RWPE1 (cell line): ENCODE data around the gene C1orf159.

ENCODE experiments used
- CTCF ChIA-PET: fragments of 350-600 bp; sonication (Branson Sonifier 250); formaldehyde crosslinking; extraction: SDS; loops from one replicate; lab custom pipeline; 2021; lab: Yijun Ruan, JAX
- POLR2A ChIA-PET: fragments of 400-600 bp; formaldehyde crosslinking; extraction: SDS; loops from one replicate; lab custom pipeline; 2020; ENCODE audit warnings: antibody characterized with exemption; ENCODE audit not compliant: low non-redundant PET; lab: Yijun Ruan, JAX
- DNase-seq: peaks from one replicate; pipeline ENCODE4 v3.0.0; 2012; ENCODE audit warnings: low spot score
- H3K27ac ChIP-seq: fragments of 450-650 bp; 2 replicates; pipeline ENCODE4 v1.5.1; 2017
- TF ChIP-seq, protein P1 (sequence below): fragments of 450-650 bp; conservative IDR thresholded peaks from 2 replicates; pipeline ENCODE4 v1.5.1; 2017; ENCODE audit warnings: low read depth, mild to moderate bottlenecking

C1orf159 gene

DNA sequence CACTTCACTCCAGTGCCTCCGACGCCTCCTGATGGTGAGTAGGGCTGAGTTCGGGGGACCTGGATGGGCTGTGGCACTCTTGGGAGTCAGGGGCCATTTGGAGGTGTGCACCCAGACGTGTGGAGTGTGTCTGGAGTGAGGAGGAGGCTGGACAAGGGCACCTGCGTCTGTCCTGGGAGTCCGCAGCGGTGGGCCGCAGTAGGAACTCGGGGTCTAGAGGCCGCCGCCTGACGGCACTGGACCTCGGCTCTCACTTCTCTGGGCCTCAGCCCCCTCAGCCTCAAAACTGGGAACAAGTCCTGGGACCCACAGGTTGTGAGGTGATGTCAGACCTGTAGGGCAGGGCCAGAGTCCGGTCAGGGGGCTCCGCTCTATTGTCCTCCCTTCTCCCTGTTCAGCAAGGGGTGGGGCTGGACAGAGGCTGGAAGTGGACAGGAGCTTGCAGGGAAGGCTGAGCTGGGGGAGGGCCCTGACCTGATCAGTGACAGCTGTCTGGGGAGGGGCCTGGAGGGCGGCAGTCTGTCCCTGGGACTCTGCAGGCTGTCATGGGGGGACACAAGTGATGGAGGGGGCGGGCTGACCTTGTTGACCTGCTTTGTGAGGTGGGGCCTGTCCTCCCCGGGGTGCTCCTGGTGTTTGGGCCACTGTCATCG, 80.5 kb downstream of the C1orf159 start:
- POLR2A ChIA-PET: no interaction called here

DNA sequence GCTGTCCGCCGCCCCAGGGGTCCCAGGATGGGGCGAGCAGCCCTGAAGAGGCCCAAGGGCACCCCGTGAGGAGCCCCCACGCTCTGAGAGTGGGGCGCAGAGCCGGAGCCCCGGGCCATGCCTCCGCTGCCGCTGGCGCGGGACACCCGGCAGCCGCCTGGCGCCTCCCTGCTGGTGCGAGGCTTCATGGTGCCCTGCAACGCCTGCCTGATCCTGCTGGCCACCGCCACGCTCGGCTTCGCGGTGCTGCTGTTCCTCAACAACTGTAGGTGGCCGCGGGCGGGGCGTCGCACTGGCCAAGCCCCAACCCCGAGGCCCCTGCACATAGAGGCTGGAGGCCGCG, 81.5 kb downstream of the C1orf159 start:
- DNase-seq: no peak
- peak overlapping the region; percentile 10; the same call in 1 of the 2 replicates for H3K27ac ChIP-seq
- CTCF ChIA-PET: interaction anchor here (1.4 kb wide), 1 partner anchor 32 kb away, joined by 3 read pairs; no protein-coding TSS in a partner anchor
- TF ChIP-seq, protein P1, sequence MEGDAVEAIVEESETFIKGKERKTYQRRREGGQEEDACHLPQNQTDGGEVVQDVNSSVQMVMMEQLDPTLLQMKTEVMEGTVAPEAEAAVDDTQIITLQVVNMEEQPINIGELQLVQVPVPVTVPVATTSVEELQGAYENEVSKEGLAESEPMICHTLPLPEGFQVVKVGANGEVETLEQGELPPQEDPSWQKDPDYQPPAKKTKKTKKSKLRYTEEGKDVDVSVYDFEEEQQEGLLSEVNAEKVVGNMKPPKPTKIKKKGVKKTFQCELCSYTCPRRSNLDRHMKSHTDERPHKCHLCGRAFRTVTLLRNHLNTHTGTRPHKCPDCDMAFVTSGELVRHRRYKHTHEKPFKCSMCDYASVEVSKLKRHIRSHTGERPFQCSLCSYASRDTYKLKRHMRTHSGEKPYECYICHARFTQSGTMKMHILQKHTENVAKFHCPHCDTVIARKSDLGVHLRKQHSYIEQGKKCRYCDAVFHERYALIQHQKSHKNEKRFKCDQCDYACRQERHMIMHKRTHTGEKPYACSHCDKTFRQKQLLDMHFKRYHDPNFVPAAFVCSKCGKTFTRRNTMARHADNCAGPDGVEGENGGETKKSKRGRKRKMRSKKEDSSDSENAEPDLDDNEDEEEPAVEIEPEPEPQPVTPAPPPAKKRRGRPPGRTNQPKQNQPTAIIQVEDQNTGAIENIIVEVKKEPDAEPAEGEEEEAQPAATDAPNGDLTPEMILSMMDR: no peak
- POLR2A ChIA-PET: no interaction called here

More for the DNA sequence above, 80.5 kb downstream of the C1orf159 start:
- TF ChIP-seq, protein P1: no peak
- H3K27ac ChIP-seq: peak overlapping the region; percentile 81
- CTCF ChIA-PET: interaction anchor here (1.4 kb wide), 1 partner anchor 33 kb away, joined by 3 read pairs; no protein-coding TSS in a partner anchor
- DNase-seq: no peak

DNA sequence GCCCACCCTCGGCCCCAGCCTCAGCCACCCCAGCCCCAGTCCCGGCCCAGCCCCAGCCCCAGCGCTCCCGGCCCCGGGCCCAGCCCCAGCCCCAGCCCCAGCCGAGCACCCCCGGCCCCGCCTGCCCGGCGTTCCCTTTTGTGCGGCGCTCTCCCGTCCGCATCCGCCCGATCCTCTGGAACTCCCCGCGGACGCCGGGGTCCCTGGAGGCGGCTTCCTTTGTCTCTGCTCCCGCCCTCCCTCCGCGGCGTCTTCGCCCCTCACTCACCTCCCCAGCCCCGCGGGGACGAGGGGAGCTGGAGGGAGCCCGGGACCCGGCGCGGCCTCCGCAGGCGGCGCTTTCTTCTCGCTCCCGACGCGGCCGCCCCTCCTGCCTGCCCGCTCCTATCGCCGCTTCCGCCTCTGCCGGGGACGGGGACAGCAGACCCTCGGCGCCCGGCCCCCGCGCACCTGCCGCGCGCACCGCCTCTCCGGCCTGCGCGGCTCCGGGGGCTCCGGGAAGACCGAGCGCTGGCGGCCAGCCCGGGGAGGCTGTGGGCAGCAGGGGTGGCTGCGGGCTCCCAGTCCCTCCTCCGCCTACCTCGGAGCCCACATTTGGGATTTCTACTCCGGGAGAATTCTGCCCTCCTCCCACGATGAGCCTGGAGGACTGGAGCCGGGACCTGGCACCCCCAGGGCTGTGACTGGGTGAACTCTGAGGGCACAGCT, 82.0 kb downstream of the C1orf159 start:
- ChIA-PET CTCF (interaction anchor here (1.4 to 1.5 kb wide), 2 partner anchors 19 to 32 kb away, joined by 3 to 4 read pairs; no protein-coding TSS in a partner anchor), POLR2A (no interaction called here)
- TF ChIP-seq, protein P1: no peak
- no peak for DNase-seq
- peak overlapping the region; percentile 10; the same call in 1 of the 2 replicates for H3K27ac ChIP-seq

DNA sequence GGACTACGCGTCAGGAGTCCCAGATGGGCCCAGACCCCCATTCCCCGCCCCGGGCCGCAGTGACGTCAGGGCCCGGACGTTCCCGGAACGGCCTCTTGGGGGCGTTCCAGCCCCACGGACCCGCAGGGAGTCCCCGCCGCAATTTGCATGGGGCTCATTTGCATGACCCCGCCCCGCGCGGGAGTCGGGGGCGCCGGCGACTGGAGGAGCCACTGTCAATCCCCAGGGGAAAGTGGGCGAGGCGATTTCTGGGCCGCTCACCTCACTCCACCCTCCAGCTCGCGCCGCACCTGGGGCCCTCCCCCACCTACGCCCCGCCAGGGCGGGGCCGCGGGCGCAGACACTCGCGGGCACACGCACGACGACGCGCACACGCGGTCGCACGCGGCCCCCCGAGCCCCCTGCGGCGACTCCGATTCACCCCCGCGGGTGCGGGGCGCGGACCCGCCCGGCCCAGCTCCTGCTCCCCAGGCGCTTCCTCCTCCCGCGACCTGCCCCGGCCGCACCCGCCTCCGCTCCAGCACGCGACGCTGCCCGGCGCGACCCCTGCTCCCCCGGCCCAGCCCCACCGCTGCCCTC, 82.8 kb downstream of the C1orf159 start:
- POLR2A ChIA-PET: no interaction called here
- no peak for DNase-seq
- CTCF ChIA-PET: interaction anchor here (1.5 kb wide), 1 partner anchor 18 kb away, joined by 4 read pairs; no protein-coding TSS in a partner anchor
- TF ChIP-seq, protein P1: peak; percentile 24
- H3K27ac ChIP-seq: peak overlapping the region; percentile 53

DNA sequence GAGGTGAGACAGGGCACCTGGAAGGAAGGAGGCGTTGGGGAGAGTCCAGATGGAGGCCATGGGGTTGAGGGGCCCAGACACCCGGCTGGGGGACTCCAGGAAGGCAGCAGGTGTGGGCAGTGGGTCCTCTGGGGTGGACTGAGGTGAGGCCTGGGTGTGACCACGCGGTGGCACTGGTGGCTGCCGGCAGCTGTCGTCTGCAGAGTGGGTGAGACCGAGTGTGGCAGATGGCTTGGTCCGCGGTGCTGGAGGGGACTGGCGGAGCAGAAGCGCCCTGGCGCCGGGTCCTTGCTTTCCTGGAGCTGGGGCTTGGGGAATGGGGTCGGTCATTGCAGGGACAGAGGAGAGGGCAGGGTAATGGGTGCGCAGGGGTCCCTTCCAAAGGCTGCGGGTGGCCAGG, 83.5 kb downstream of the C1orf159 start:
- DNase-seq: no peak
- ChIA-PET POLR2A (interaction anchor here (0.8 kb wide), 1 partner anchor 11 kb away, joined by 4 read pairs; no protein-coding TSS in a partner anchor), CTCF (interaction anchor here (1.5 kb wide), 1 partner anchor 18 kb away, joined by 4 read pairs; no protein-coding TSS in a partner anchor)
- H3K27ac ChIP-seq: peak overlapping the region; percentile 53
- TF ChIP-seq, protein P1: no peak
